ENCODE results near the gene TXLNA. TPM values are rescaled to one million over a fixed set of nuclear protein-coding genes. Genes with fewer than 3 reads are reported as not detected.
A peak's percentile ranks its signal among the peaks of the same experiment; 100 is the strongest.

TXLNA gene
- polyA plus RNA-seq, 2 of the 4 experiments (the other 2 are of a cell fraction): 22.5 to 25.0 TPM

GRCh38 chr1:32221980-32222755 lies 42.7 kb downstream of the TXLNA start, which contains the start of the genes EIF3I and TMEM234:
TSS of gene EIF3I (plus strand) at chr1:32222407. CDS start at chr1:32222442, 35 bp downstream.
TSS of gene TMEM234 (minus strand) at chr1:32222353. CDS start at chr1:32222322, 31 bp downstream.
- Histone ChIP-seq H3K27ac (peak within 1 kb of the TSS; percentile 93 to 97), H3K4me3 (peak within 1 kb of the TSS; percentile 86), H3K9me3 (no peaks in the 10 kb centered on the region), H3K4me2 (peak within 1 kb of the TSS; percentile 94), H3K4me1 (peaks cover 18% of the 10 kb centered on the region)
- 4% methylated on average over 9 of the region's 46 CpGs for WGBS (ENCODE audit: missing lambda C conversion rate)
- POLR2A ChIA-PET: interaction anchor here (1.5 kb wide), 1 partner anchor 26 kb away, joined by 3 read pairs; no protein-coding TSS in a partner anchor
- TF ChIP-seq POLR2A (IDR thresholded peaks at IDR 0.05; ENCODE audit: low read length): peak; percentile 53
- TF ChIP-seq MAX (IDR thresholded peaks at IDR 0.05): peak; percentile 77
- TF ChIP-seq KDM5A (IDR thresholded peaks at IDR 0.05): no peak
- peak in 1 of 2 experiments; percentile 69; a peak in 2 of 5 replicates for TF ChIP-seq JUN (IDR thresholded peaks at IDR 0.05)
- TF ChIP-seq FOSL2 (IDR thresholded peaks at IDR 0.05): no peak
- peak; percentile 35 for TF ChIP-seq FOSL2 (CRISPR knock-in tag; IDR thresholded peaks at IDR 0.05)
- TF ChIP-seq BCL3 (IDR thresholded peaks at IDR 0.05): peak; percentile 60; the same call in 1 of the 3 replicates
- TF ChIP-seq ATOH8 (CRISPR knock-in tag; IDR thresholded peaks at IDR 0.05; ENCODE audit: low read depth): no peak
- peak; percentile 64; the same call in 1 of the 2 replicates for TF ChIP-seq PHF8 (IDR thresholded peaks at IDR 0.05; ENCODE audit: borderline replicate concordance, low read depth)
- CTCF ChIA-PET: interaction anchor here (4.3 kb wide), 1 partner anchor 95 kb away, joined by 20 read pairs; no protein-coding TSS in a partner anchor
- DNase-seq (ENCODE audit: low read depth in 1 of 2, low spot score in 1 of 2) (peak; percentile 84 to 89), FAIRE-seq (no peak), ATAC-seq (peak; percentile 97)

- no peak for FAIRE-seq
- ChIA-PET CTCF (interaction anchor here (1.2 to 5.3 kb wide), 3 partner anchors 8 to 93 kb away, joined by 3 to 30 read pairs (median 7); partner anchors contain the start of gene FAM167B), POLR2A (interaction anchor here (0.9 kb wide), 1 partner anchor 17 kb away, joined by 3 read pairs; no protein-coding TSS in a partner anchor)
- TF ChIP-seq NPAS2 (CRISPR knock-in tag; IDR thresholded peaks at IDR 0.05; ENCODE audit: borderline replicate concordance) (no peak), FOSL2 (IDR thresholded peaks at IDR 0.05) (no peak), FOSL2 (CRISPR knock-in tag; IDR thresholded peaks at IDR 0.05) (no peak), E2F6 (IDR thresholded peaks at IDR 0.05; ENCODE audit: borderline replicate concordance, low read depth) (no peak), EP300 (IDR thresholded peaks at IDR 0.05) (no peak), GATA3 (IDR thresholded peaks at IDR 0.05; ENCODE audit: borderline replicate concordance) (no peak), HOXB5 (CRISPR knock-in tag; IDR thresholded peaks at IDR 0.05) (no peak), HES2 (IDR thresholded peaks at IDR 0.05) (no peak), RAD21 (conservative IDR thresholded peaks at IDR 0.05 in 1 of 2, IDR thresholded peaks at IDR 0.05 in 1 of 2) (no peak), KDM1A (IDR thresholded peaks at IDR 0.05; ENCODE audit: low read depth) (no peak), MYC (IDR thresholded peaks at IDR 0.05; ENCODE audit: borderline replicate concordance, low read length) (no peak), JUNB (IDR thresholded peaks at IDR 0.05) (no peak), TFCP2L1 (CRISPR knock-in tag; IDR thresholded peaks at IDR 0.05) (no peak), ATOH8 (CRISPR knock-in tag; IDR thresholded peaks at IDR 0.05; ENCODE audit: low read depth) (no peak), HMGXB4 (CRISPR knock-in tag; IDR thresholded peaks at IDR 0.05; ENCODE audit: borderline replicate concordance) (no peak), ZNF302 (CRISPR knock-in tag; IDR thresholded peaks at IDR 0.05) (no peak), MAFK (IDR thresholded peaks at IDR 0.05; ENCODE audit: partially characterized antibody) (no peak), NFE2L2 (conservative IDR thresholded peaks at IDR 0.05; ENCODE audit: low read length) (no peak), BHLHE40 (IDR thresholded peaks at IDR 0.05; ENCODE audit: low read depth, low read length) (no peak), BCL3 (IDR thresholded peaks at IDR 0.05) (no peak)
- no peak for DNase-seq (ENCODE audit: low read depth in 1 of 2, low spot score in 1 of 2)
- H3K9me3 ChIP-seq: no peaks in the 10 kb centered on the region
- peaks cover 18% of the 10 kb centered on the region for H3K4me1 ChIP-seq
- H3K27ac ChIP-seq: peak overlapping the region; percentile 27 to 97; a peak in 3 of 6 replicates
- no peak for ATAC-seq
- H3K4me2 ChIP-seq: peak overlapping the region; percentile 75
- H3K4me3 ChIP-seq: peak overlapping the region; percentile 86
- 90% methylated on average over 3 of the region's 3 CpGs for WGBS (ENCODE audit: missing lambda C conversion rate)
These were observed 44.2 kb downstream of the TXLNA start for GRCh38 chr1:32223683-32224082.

Measured in A549 (cell line).